ENCODE results near the gene RBM12. TPM values are rescaled to one million over a fixed set of nuclear protein-coding genes. Genes with fewer than 3 reads are reported as not detected.

Gene RBM12
- total and polyA plus RNA-seq, 12 donors, result 6.0 to 63.0 (median 51.5) TPM

- no peak for DNase-seq
- peaks cover 3 to 41% (median 20%) of the 10 kb centered on the region in 9 donors for H3K4me1 ChIP-seq
- no peak overlapping the region for H3K27ac ChIP-seq
- H3K36me3 ChIP-seq, result no peaks in the 10 kb centered on the region
- H3K4me3 ChIP-seq, result no peak overlapping the region
- intact Hi-C loops (cut with DNase I), result no loop called here
- ATAC-seq, result no peak
- no peak for TF ChIP-seq CTCF (IDR thresholded peaks at IDR 0.05)
- no peaks in the 10 kb centered on the region for H3K27me3 ChIP-seq
- 72 to 77% methylated on average over 3 of the region's 3 CpGs for WGBS, 2 donors
- no peaks in the 10 kb centered on the region for H3K9me3 ChIP-seq
These were observed 24.0 kb downstream of the RBM12 start for GRCh38 chr20:35640724-35641123.

- Histone ChIP-seq H3K27ac (no peak overlapping the region), H3K4me1 (peaks cover 3 to 46% (median 23%) of the 10 kb centered on the region in 9 donors), H3K4me3 (no peak overlapping the region), H3K9me3 (no peaks in the 10 kb centered on the region), H3K36me3 (no peaks in the 10 kb centered on the region), H3K27me3 (no peaks in the 10 kb centered on the region)
- WGBS, 2 donors, result 52 to 57% methylated on average over 2 of the region's 2 CpGs
- TF ChIP-seq CTCF (IDR thresholded peaks at IDR 0.05), result no peak
- no peak for DNase-seq
- intact Hi-C loops (cut with DNase I), result no loop called here
- ATAC-seq, result no peak
These were observed 25.9 kb downstream of the RBM12 start for GRCh38 chr20:35638751-35639150.

- no peak for TF ChIP-seq CTCF (IDR thresholded peaks at IDR 0.05)
- no peaks in the 10 kb centered on the region for H3K9me3 ChIP-seq
- H3K27ac ChIP-seq, result no peak overlapping the region
- 79 to 82% methylated on average over 6 of the region's 6 CpGs for WGBS, 2 donors
- H3K27me3 ChIP-seq, result no peaks in the 10 kb centered on the region
- intact Hi-C loops (cut with DNase I), result no loop called here
- H3K4me3 ChIP-seq, result no peak overlapping the region
- ATAC-seq (no peak), DNase-seq (no peak)
- H3K4me1 ChIP-seq, result peaks cover 3 to 46% (median 21%) of the 10 kb centered on the region in 9 donors
- H3K36me3 ChIP-seq, result peaks cover 0 to 11% (median 0%) of the 10 kb centered on the region in 9 donors
These were observed 27.4 kb downstream of the RBM12 start for GRCh38 chr20:35637276-35637675.

GRCh38 chr20:35636095-35636494 lies 28.6 kb downstream of the RBM12 start:
- intact Hi-C loops (cut with DNase I), result no loop called here
- Histone ChIP-seq H3K4me1 (peaks cover 3 to 43% (median 21%) of the 10 kb centered on the region in 9 donors), H3K36me3 (peaks cover 0 to 23% (median 6%) of the 10 kb centered on the region in 9 donors), H3K4me3 (no peak overlapping the region), H3K27me3 (no peaks in the 10 kb centered on the region), H3K27ac (no peak overlapping the region), H3K9me3 (no peaks in the 10 kb centered on the region)
- WGBS, 2 donors, result 56 to 64% methylated on average over 2 of the region's 2 CpGs
- no peak for TF ChIP-seq CTCF (IDR thresholded peaks at IDR 0.05)
- DNase-seq, result no peak
- ATAC-seq, result peak in 4 of 8 donors; percentile 19 to 61 (median 48)

Data from heart right ventricle (tissue), 16 donors.